Germinal center (tissue), 1 donor: ENCODE data around the gene PLA2R1.

ENCODE experiments used
- DNase-seq: peaks from one replicate; pipeline ENCODE4 v3.0.0; 2012; ENCODE audit warnings: mixed read lengths, low spot score

The PLA2R1 gene

DNA sequence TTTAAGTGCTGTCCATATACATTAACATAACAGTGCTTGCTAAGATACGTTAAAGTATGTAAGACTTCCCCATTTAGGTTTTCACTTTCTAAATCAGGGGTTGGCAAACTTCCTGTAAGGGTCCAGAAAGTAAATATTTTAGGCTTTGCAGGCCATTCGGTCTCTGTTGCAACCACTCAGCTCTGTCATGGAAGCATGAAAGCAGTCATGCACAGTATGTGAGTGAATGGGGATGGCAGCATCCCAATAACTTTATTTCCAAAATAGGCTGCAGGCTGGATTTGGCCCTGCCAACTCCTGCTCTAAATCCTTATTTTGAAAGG is 128.7 kb downstream of the PLA2R1 start:
- no peak for DNase-seq

- peak; percentile 24 for DNase-seq
Measured at GRCh38 chr2:159933040-159933726, 129.2 kb downstream of the PLA2R1 start.

DNA sequence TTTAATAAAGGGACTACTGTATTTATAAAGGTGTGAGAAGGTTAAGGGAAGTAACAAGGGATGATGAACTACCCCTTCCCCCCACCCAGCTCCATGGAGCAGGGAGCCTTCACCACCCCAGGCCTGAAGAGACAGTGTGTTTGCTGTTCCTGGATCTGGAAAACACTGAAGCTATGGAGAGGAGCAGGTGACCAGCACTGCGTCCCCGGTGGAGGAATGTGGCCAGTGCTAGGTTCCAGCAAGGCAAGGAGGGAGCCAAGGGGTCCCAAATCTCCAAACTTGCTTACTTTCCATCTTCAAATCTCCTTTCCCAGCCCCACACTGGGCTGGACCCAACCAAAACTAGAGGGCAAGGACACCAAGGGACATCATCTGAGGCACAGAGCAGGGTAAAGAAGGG is 135.7 kb downstream of the PLA2R1 start:
- DNase-seq: no peak

- DNase-seq: no peak
Measured at GRCh38 chr2:159925975-159926374, 136.4 kb downstream of the PLA2R1 start.

DNA sequence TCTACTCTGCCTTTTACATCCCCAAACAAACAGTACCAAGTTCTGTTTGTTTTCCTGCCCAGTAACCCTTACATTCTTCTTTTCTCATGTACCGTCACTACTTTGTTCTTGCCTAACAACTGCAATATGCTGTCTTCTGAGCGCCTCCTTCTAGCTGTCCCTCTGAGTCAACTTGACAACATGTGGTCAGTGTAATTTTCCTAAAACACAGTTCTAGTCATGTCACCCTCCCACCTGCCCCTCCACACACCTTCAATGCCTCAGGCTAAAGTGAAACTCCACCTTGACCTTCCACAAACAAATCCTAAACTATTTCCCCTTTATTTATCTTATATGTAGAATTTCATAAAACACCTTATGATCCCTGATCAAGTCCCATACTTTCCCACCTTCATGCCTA is 139.9 kb downstream of the PLA2R1 start:
- DNase-seq: no peak

DNA sequence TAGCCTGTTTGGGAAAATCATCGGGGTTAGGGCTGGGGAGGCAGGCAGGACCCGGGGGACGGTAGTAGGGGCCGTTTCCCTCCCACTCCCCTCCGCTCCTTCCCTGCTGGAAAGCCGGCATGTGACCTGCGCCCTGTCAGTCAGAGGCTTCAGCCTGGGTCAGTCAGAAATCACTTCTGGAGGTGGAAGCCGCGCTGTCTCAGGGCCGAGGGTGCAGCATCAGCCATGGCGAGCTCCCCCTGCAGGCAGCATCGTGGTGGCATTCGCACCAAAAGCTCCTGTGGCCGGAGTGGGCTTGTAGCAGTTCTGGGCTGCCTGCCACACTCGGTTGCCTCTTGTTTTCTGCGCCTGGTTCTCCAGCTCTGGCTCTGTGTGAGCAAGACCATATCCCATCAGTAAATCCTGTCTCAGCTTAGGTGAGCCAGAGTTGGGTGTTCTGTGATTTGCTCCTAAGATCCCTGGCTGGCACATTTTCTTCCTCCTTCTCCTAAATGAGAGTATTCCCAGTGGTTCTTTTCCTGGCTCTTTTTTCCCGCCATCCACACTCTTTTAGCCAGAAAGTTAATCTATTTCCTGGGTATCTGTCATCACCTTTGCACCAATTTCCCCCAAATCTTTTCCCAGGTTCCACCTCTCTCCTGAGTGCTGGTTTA is 140.5 kb downstream of the PLA2R1 start:
- peak; percentile 81 for DNase-seq

DNA sequence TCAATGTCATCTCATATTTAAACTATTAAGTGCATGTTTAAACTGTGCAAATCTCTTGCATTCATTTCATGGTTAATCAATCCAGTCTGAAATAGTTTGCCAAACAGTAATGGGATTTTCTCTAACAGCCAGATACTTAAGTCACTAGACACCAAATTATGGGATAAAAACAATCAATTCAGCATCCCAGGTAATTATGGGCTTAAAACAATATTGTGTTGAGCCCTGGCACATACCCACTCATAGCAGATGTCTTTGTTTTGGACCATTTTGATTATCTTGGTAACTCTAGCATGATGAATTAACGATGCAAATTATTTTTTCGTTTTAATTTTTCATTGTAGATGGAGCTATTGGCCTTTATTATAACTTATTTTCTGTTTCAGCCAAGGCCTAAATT is 145.9 kb downstream of the PLA2R1 start:
- DNase-seq: no peak

GRCh38 chr2:159913900-159914299 is 148.5 kb downstream of the PLA2R1 start:
- no peak for DNase-seq

- no peak for DNase-seq
Measured at GRCh38 chr2:159912580-159912979, 149.8 kb downstream of the PLA2R1 start.

DNA sequence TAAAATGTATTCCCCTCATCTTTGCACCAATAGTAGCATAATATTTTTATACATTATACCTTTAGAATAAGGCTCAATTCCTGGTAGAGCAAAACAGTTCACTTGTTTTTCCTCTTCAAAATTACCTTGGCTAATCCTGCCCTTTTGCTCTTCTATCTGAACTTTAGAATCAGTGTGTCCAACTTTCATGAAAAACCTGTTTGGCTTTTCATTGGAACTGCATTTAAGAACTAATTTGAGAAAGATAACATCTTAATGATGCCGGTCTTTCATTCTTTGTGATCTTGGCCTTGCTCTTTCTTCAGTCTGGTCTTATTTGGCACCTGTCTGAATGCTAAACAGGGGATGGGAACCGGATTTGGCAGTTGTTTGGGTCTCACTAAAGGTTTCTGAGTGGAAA is 151.5 kb downstream of the PLA2R1 start:
- DNase-seq: no peak

DNA sequence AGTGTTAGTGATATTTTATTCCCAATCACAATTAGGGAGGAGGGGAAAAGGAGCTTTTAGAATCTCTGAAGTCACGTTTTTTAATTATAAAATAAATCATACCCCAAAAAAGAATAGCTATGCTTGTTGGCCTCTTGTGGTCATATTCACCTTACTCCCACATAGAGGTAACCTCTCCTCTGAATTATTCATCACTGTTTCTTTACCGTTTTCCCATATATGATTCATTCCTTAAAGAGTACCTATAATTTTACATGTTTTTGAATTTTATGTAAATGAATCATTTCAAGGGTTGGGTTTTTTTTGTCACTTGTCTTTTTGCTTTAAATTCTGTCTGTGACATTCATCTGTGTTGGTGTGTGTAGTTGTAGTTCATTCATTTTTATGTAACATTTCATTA is 153.8 kb downstream of the PLA2R1 start:
- no peak for DNase-seq

GRCh38 chr2:159907909-159908308 is 154.5 kb downstream of the PLA2R1 start:
- no peak for DNase-seq

DNA sequence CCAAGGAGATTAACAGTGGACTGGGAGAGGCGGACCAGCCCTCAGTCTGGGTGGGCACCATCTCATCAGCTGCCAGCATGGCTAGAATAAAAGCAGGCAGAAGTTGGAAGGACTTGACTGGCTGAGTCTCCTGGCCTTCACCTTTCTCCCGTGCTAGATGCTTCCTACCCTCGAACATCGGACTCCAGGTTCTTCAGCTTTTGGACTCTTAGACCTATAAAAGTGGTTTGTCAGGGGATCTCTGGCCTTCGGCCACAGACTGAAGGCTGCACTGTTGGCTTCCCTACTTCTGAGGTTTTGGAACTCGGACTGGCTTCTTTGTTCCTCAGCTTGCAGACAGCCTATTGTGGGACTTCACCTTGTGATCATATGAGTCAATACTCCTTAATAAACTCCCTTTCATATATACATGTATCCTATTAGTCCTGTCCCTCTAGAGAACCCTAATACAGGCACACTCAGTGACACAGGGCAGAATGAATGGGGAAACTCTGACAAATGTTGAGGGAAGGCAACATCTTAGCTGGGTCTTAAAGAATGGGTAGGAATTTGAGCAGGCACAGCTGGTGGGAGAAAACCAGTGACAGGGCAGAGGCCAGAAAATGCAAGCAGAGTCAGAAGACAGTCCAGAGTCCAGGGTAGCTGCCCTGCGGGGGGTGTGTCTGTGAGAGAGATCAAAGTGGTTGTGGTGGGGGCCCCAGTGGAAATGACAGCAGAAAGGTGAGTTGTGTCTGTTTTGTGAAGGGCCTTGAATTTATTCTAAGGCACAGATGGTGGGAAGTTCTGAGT is 156.3 kb downstream of the PLA2R1 start:
- DNase-seq: no peak

DNA sequence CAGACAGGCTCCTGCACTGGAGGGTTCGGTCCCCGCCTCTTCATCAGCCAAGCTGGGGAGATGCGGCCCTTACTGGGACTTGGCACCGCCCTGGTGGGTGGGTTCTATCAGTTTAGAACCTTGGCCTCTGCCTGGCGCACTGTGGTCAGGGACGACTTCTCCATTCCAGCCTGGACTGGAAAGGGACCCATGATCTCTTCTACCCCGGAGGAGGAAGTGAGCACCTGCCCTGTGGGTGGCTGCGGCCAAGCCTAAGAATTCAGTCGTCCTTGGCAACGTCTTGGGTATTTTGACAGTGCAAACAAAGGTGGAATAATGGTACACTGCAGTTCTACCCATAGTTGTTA is 157.5 kb downstream of the PLA2R1 start:
- DNase-seq: peak; percentile 71

GRCh38 chr2:159904127-159904958 is 158.1 kb downstream of the PLA2R1 start, which contains the start of gene LY75:
LY75 (minus strand) TSS chr2:159904756.
- peak; percentile 95 for DNase-seq

DNA sequence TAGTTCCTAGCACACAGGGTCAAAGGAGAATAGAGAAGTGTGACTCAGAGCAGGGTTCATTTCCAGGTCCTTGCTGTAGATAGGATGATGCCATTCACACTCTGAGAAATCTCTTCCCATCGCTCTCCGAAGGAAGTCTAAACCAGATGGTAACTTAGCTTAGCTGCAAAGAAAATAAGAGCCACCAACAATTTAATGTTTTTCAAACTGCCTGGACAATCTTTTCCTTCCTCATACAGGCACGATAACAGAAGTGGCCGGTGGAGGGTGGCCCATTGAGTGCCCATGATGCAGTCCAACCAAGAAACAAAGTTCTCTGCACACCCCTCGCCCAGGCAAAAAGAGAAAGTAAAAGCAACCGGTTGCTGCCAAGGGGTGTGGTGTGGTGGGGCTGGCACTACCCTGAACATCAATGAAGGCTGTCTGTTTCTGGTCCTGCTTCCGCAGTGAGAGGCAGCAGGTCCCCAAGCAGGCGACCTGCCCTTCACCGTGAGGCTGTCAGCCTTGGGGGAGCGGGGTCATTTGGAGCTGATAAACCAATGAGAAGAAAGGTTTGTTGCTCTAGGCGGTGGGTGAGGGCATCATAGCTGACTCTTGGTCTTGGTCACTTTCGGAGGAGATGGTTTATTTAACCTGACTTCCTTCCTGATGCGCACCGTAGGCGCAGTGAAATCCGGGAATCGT is 158.8 kb downstream of the PLA2R1 start:
- DNase-seq: peak; percentile 78

- no peak for DNase-seq
Measured at GRCh38 chr2:159902722-159903121, 159.7 kb downstream of the PLA2R1 start.

DNA sequence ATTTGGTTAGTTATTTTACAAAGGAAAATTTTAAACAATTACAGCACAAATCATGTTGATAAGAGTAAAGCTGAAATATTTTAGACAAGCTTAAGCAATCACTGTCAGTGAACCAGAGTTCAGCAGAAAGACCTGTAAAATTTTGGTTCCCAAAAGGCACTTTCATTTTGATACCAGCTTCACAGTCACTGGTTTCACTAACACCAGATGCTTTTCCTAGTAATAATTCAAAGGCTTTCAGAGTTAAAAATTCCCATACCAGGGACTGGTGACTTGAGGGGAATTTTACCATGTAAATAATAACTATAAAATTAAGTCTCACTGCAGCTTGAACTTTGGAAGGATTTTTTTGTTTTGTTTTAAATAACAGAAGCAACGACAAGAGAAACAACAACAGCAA is 162.1 kb downstream of the PLA2R1 start:
- no peak for DNase-seq

DNA sequence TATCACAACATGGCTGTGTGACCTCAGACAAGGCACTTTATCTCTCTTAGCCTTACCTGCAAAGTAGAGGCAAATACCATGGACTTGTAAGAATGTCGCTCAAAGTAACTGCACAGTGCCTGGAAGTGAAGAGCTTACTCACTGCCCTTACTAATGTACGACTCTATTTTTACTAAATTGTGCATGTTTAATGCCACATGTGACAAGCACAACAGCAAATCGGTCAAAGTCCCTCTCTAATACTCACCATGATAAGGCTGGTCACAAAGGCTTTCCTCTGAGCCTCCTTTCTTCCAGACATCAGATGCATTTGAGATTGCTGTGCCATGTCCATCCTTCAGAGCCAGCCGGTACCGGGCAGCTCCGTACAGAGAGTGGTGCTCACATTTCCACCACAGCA is 164.0 kb downstream of the PLA2R1 start:
- no peak for DNase-seq

- no peak for DNase-seq
Measured at GRCh38 chr2:159897720-159898119, 164.7 kb downstream of the PLA2R1 start.

DNA sequence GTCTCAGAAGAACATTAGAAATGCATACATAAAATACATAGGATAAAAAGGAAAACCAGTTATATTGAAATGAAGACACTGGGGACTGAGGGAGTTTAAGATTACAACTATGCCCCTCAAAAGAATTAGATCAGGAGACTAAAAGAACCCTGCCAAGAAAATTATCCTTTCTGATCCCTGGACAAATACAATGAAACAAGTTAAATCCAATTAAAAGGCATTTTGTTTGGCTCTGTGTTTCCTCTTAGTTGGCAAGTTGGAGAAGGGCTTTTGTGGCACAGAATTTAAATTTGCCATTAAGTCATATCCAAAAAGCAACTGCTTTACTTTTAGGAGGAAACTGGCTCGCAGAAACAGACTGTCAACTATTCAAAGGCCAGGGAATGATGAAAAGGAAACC is 165.3 kb downstream of the PLA2R1 start:
- no peak for DNase-seq
